Uterus (tissue), 4 donors: ENCODE results near the gene CENPX. TPM values are rescaled to one million over a fixed set of nuclear protein-coding genes. Genes with fewer than 3 reads are reported as not detected.
"Not testable (repeated sequence)": the region's sequence is repeated elsewhere in the genome, so short reads cannot be mapped to it uniquely, and the experiment has no call there.

Experiments
- DNase-seq, 2 donors: peaks; one replicate each; pipeline ENCODE4 v3.0.0-alpha.2; 2019 to 2020
- H3K27ac ChIP-seq, 2 donors: fragments of 200-600 bp; sonication (generic); 1 replicate in 1 of 2; 2 replicates in 1 of 2; pipeline ENCODE4 v1.5.1; 2016 to 2018
- H3K27me3 ChIP-seq, 2 donors: fragments of 200-600 bp; sonication (generic); one replicate each; pipeline ENCODE4 v1.5.1; 2018 to 2019; ENCODE audit warnings: control low read depth in 1 of 2
- H3K36me3 ChIP-seq, 2 donors: fragments of 200-600 bp; sonication (generic); one replicate each; pipeline ENCODE4 v1.5.1; 2019; ENCODE audit warnings: control low read depth in 1 of 2
- H3K4me1 ChIP-seq, 2 donors: fragments of 200-600 bp; sonication (generic); one replicate each; pipeline ENCODE4 v1.5.1; 2018 to 2019; ENCODE audit warnings: control low read depth in 1 of 2
- H3K4me3 ChIP-seq, 2 donors: fragments of 200-600 bp; sonication (generic); 1 replicate in 1 of 2; 2 replicates in 1 of 2; pipeline ENCODE4 v1.5.1; 2018 to 2019; ENCODE audit warnings: mild to moderate bottlenecking in 1 of 2
- H3K9me3 ChIP-seq, 2 donors: fragments of 200-600 bp; sonication (generic); one replicate each; pipeline ENCODE4 v1.5.1; 2019; ENCODE audit warnings: control low read depth in 1 of 2
- POLR2A ChIP-seq, 2 donors: fragments of 450-650 bp; IDR thresholded peaks; one replicate each; pipeline ENCODE4 v1.6.1; 2016; ENCODE audit warnings: antibody characterized with exemption in 2 of 2, mild to moderate bottlenecking in 1 of 2, moderate library complexity in 1 of 2
- intact Hi-C: fragments of 100-400 bp; cut with DNase I; formaldehyde crosslinking; loops from one replicate; pipeline ENCODE4 v1.15.1; 2023; ENCODE audit warnings: low total_unique reads
- total RNA-seq, 4 donors: library from RNA; depleted of rRNA in 3 of 4; stranded (reverse); fragments of >200 nt in 3 of 4; gene quantifications; one replicate each; pipeline versions ENCODE4 v1.1.0 to v1.2.4, GENCODE V29; 2014 to 2023
- TF ChIP-seq, protein P1 (sequence below), 4 experiments: fragments of 200-600 bp in 2 of 4; fragments of 450-650 bp in 2 of 4; sonication (generic) in 2 of 4; IDR thresholded peaks; one replicate each; pipeline ENCODE4 v1.5.1; 2016 to 2019; ENCODE audit warnings: antibody characterized with exemption in 4 of 4, mild to moderate bottlenecking in 2 of 4, moderate library complexity in 1 of 4
- donor health status: DM: yes; HTN: yes; CAD: no.

Gene CENPX
- total RNA-seq, 4 donors from 2014 or later: 26.7 to 212 (median 49.8) TPM

GRCh38 chr17:82045936-82046484 is 23.3 kb upstream of the CENPX start:
- Histone ChIP-seq H3K27ac (no peak overlapping the region), H3K4me1 (peaks cover 0 to 11% of the 10 kb centered on the region in 2 donors), H3K9me3 (no peaks in the 10 kb centered on the region), H3K27me3 (no peaks in the 10 kb centered on the region), H3K36me3 (no peaks in the 10 kb centered on the region), H3K4me3 (no peak overlapping the region)
- intact Hi-C loops: no loop called here
- TF ChIP-seq, protein P1, sequence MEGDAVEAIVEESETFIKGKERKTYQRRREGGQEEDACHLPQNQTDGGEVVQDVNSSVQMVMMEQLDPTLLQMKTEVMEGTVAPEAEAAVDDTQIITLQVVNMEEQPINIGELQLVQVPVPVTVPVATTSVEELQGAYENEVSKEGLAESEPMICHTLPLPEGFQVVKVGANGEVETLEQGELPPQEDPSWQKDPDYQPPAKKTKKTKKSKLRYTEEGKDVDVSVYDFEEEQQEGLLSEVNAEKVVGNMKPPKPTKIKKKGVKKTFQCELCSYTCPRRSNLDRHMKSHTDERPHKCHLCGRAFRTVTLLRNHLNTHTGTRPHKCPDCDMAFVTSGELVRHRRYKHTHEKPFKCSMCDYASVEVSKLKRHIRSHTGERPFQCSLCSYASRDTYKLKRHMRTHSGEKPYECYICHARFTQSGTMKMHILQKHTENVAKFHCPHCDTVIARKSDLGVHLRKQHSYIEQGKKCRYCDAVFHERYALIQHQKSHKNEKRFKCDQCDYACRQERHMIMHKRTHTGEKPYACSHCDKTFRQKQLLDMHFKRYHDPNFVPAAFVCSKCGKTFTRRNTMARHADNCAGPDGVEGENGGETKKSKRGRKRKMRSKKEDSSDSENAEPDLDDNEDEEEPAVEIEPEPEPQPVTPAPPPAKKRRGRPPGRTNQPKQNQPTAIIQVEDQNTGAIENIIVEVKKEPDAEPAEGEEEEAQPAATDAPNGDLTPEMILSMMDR (IDR thresholded peaks at IDR 0.05): no peak
- TF ChIP-seq POLR2A (IDR thresholded peaks at IDR 0.05): no peak
- no peak for DNase-seq

- Histone ChIP-seq H3K4me1 (no peaks in the 10 kb centered on the region), H3K36me3 (no peaks in the 10 kb centered on the region), H3K27me3 (no peaks in the 10 kb centered on the region), H3K27ac (no peak overlapping the region), H3K9me3 (no peaks in the 10 kb centered on the region), H3K4me3 (no peak overlapping the region)
- TF ChIP-seq POLR2A (IDR thresholded peaks at IDR 0.05): no peak
- TF ChIP-seq, protein P1 (IDR thresholded peaks at IDR 0.05): no peak
- intact Hi-C loops: no loop called here
- DNase-seq: no peak
These were observed 20.8 kb upstream of the CENPX start for GRCh38 chr17:82043507-82043906.

- intact Hi-C loops: no loop called here
- Histone ChIP-seq H3K4me1 (no peaks in the 10 kb centered on the region), H3K4me3 (no peak overlapping the region), H3K36me3 (no peaks in the 10 kb centered on the region), H3K9me3 (no peaks in the 10 kb centered on the region), H3K27me3 (no peaks in the 10 kb centered on the region), H3K27ac (no peak overlapping the region)
- TF ChIP-seq, protein P1 (IDR thresholded peaks at IDR 0.05): no peak
- no peak for TF ChIP-seq POLR2A (IDR thresholded peaks at IDR 0.05)
- DNase-seq: no peak
These were observed 20.0 kb upstream of the CENPX start for GRCh38 chr17:82042649-82043048.

DNA sequence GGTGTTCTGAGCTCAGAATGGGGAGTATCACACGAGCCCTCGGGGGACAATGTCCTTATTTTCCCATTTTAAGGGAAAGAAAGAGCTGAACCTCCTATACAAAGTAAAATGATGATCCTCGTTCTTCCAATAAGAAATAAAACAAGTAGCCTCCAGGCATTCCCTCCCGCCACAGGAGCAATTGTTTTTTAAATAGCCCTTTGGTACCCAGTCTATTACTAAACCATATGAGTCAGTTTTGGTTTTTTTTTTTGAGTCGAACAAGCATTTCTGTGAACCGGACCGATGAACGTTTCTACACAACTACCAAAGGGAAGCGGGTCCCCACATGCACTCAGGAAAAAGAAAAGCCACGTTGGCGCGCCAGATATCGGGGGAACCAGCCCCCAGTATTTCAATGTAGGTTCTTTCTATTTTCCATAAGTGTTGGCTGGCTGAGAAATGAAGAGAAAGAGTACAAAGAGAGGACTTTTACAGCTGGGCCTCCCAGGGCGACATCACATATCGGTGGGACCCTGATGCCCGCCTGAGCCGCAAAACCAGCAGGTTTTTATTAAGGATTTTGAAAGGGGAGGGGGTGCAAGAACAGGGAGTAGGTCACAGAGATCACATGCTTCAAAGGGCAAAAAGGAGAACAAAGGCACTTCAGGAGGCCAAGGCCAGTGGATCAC is 18.6 kb upstream of the CENPX start:
- intact Hi-C loops: no loop called here
- no peak for TF ChIP-seq POLR2A (IDR thresholded peaks at IDR 0.05)
- Histone ChIP-seq H3K36me3 (no peaks in the 10 kb centered on the region), H3K4me1 (peaks cover 0 to 5% of the 10 kb centered on the region in 2 donors), H3K27me3 (no peaks in the 10 kb centered on the region), H3K9me3 (no peaks in the 10 kb centered on the region), H3K27ac (no peak overlapping the region), H3K4me3 (no peak overlapping the region)
- DNase-seq: no peak

- Histone ChIP-seq H3K4me1 (peaks cover 0 to 10% of the 10 kb centered on the region in 2 donors), H3K4me3 (no peak overlapping the region), H3K27ac (no peak overlapping the region), H3K9me3 (no peaks in the 10 kb centered on the region), H3K36me3 (no peaks in the 10 kb centered on the region), H3K27me3 (no peaks in the 10 kb centered on the region)
- DNase-seq: no peak
- intact Hi-C loops: no loop called here
- TF ChIP-seq, protein P1 (IDR thresholded peaks at IDR 0.05): no peak
- no peak for TF ChIP-seq POLR2A (IDR thresholded peaks at IDR 0.05)
These were observed 17.1 kb upstream of the CENPX start for GRCh38 chr17:82039695-82040299.

DNA sequence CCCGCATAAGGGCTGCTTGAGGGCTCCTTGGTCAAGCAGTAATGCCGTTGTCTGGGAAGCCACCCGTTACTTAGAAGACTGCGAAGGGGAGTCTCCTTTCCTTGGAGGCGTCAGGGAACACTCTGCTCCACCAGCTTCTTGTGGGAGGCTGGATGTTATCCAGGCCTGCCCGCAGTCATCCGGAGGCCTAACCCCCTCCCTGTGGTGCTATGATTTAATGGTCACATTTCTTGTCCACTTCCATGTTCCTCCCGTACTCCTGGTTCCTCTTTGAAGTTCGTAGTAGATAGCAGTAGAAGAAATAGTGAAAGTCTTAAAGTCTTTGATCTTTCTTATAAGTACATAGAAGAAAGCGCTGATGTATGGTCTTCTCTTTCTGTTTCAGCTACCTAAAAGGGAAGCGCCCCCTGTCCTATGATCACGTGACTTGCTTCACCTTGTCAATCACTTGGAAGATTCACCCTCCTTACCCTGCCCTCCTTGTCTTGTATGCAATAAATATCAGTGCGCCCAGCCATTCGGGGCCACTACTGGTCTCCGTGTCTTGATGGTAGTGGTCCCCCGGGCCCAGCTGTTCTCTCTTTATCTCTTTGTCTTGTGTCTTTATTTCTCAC is 16.2 kb upstream of the CENPX start:
- H3K9me3 ChIP-seq, H3K36me3 ChIP-seq, intact Hi-C loops, DNase-seq, H3K27me3 ChIP-seq, H3K4me3 ChIP-seq, H3K27ac ChIP-seq: not testable (repeated sequence)
- peaks cover 0 to 10% of the 10 kb centered on the region in 2 donors for H3K4me1 ChIP-seq
